ENCODE measurements around the gene GMDS. TPM values are rescaled to one million over a fixed set of nuclear protein-coding genes. Genes with fewer than 3 reads are reported as not detected.
A peak's percentile ranks its signal among the peaks of the same experiment; 100 is the strongest.

The GMDS gene
- total RNA-seq, 1 experiment from 2014 or later, result 10.0 TPM

GRCh38 chr6:1781152-1781816 is 464.1 kb downstream of the GMDS start:
- peak; percentile 49 for DNase-seq (ENCODE audit: low read depth)

- no peak for DNase-seq (ENCODE audit: low read depth)
Observed at GRCh38 chr6:1780251-1780867, 465.0 kb downstream of the GMDS start.

- no peak for DNase-seq (ENCODE audit: low read depth)
Observed at GRCh38 chr6:1778686-1779235, 466.6 kb downstream of the GMDS start.

GRCh38 chr6:1777921-1778685 is 467.3 kb downstream of the GMDS start:
- DNase-seq (ENCODE audit: low read depth), result no peak

GRCh38 chr6:1775441-1775840 is 470.0 kb downstream of the GMDS start:
- no peak for DNase-seq (ENCODE audit: low read depth)

GRCh38 chr6:1774226-1774915 is 471.0 kb downstream of the GMDS start:
- no peak for DNase-seq (ENCODE audit: low read depth)

DNA sequence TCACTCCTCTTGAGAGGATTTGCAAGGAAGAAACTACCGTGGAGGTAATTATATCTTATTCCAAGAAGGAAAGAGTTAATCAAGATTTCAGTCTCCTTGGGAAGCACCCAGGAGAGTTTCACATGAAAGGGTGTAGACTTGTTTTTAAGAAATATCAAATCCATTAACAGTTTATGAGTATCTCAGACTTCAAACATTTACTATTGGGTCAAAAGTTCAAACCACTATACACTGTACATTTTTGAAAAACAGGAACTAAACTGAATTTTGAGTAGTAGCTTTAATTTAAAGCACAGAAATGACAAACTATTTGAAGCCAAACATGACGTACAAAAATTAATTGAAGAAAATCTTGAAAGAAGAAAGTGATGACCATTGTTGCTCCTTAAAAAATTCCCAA is 471.7 kb downstream of the GMDS start:
- no peak for DNase-seq (ENCODE audit: low read depth)

DNA sequence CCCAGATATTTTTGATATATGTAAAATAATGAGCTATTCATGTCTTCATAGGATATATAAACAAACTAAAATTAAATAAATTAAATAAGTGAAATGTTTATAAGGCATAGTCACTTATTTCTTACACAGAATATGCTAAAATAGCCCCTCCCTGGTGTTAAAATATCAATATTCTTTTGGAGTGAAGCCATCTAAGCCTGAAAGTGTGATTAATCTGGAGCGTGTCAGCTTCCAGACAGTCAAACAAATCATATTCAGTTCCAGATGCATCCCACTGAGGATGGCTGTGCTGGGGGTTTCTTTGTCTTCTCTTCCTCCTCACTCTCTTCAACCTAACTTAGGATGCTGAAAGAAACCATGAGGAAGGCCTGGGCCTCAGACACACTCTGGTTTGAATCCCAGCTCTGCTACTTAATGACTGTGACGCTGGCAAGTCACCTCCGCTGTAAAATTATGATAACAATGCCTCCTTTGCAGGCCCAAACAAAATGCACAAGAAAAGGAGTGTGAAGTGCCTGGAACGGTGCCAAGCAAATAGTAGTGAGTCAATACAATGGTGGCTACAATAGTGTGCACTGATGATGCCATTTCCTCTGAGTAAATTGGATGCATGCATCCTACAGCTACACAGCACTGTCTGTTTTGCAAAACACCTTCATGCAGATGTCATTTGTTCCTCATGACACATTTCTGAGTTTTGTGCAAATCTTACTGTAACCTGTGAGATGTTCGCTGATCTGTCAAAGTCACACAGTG is 474.3 kb downstream of the GMDS start:
- peak; percentile 79 for DNase-seq (ENCODE audit: low read depth)

DNA sequence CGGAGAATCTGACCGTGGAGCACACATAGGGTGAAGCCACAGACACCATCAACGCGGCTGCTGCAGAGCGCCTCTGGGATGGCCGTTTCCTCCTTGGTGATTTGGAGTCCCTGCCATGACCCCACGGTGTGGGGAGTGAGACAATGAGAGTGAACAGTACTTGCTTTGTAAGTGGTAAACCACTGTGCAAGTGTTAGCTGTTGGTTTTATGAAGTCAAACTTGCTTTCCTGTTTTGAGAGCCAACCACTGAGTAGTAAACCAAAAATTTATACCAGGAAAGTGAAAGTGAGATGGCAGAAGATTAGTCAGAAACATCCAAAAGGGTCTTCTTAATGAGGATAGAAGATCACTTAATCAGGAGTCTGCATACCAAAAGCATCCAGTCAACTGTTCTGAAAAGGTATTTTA is 475.0 kb downstream of the GMDS start:
- DNase-seq (ENCODE audit: low read depth), result peak; percentile 70

DNA sequence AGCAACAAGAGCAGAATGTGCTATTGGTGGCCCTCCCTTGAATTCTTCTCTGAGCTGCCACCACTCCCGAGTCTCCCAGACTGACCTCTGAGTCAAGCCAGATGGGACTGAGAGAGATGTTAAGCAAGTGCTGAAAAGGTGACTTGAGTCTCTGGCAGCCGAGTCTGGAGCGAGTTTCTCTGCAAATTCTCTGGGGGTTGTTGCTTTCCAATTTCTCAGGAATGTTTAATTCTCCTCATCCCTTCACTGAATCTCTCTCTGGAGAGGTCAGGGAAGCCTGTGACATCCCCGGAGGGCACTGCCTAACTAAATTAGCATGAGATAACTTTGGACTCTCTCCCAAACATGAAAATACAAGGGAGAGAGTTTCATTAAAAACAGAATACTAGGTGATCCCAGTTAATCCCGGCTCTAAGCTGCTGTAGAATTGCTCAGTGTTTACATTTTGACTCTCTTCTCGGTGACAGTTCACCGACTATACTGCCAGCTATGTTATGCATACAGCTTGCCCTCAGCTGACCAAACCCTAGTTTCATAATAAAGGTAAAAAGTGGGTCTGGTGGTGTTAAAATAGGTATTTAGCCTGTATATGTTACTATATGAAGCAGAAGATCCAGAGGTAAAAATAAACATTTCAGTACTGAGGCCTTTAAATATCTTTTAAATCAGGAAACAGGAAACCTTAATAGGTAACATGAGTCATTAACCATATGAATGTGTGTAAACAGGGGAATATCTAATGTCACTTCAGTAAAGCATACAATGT is 477.7 kb downstream of the GMDS start:
- peak; percentile 7 for DNase-seq (ENCODE audit: low read depth)

DNA sequence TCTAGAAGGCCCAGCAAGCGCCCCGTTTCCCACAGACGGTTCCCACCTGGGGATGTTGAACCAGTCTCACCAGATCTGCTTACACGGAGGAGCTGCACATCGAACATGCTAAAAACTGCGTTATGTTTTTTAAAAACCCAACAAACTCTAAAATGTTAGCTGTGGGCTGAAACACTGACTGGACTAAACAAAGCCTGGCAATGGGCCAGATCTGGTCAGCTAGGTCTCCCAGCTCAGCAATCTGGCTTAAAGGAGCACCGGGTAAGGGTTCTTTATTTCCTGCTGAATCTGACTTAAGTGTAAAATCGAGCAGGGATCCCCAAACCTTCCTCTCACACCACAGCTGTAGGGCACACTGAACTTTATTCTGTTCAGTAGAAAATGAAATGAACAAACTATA is 478.8 kb downstream of the GMDS start:
- no peak for DNase-seq (ENCODE audit: low read depth)

GRCh38 chr6:1765160-1765903 is 480.1 kb downstream of the GMDS start:
- DNase-seq (ENCODE audit: low read depth), result no peak

DNA sequence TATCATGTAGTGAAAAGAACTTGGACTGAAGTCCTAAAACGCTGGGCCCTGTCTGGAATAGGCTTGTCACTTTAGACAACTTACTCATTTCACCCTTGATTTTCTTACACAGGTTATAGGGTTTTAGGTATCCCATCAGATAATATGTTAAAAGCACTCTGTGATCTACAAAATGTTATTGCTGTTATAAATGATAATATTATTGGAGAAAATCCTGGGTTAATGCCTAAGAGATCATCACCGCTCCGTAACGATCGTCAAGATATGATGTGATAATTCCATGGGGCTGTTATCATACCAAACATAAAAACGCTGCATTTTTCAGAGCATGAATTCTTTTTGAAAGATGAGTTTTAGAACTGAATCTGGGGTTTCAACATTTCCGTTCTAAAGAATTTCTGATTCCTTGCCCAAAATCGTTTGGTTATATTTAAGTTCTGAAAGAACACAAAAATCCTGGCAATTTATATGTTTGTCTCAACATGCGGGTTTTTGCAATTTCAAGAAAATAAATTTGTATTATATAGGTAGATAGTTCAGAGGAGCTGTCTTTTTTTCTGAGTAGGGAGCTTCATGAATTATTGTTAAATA is 480.9 kb downstream of the GMDS start:
- no peak for DNase-seq (ENCODE audit: low read depth)

DNA sequence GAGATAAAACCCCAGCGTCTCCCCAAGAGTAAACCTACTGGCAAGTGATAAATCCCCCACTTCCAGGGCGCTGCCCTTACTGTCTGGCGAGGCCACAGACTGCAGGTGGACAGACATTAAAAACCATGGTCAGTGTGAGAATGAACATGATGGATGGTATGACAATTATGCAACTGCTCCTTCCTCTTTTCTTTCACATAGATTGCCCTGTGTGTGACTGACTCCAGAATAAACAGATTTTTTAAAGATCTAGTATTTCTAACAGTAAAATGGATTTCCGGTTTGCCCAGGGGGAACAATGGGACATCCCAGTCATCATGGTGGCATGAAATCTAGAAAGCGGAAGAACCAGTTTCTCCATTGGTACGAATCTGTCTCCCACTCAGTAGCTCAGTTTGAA is 482.0 kb downstream of the GMDS start:
- DNase-seq (ENCODE audit: low read depth), result no peak

- no peak for DNase-seq (ENCODE audit: low read depth)
Observed at GRCh38 chr6:1762203-1762602, 483.2 kb downstream of the GMDS start.

DNA sequence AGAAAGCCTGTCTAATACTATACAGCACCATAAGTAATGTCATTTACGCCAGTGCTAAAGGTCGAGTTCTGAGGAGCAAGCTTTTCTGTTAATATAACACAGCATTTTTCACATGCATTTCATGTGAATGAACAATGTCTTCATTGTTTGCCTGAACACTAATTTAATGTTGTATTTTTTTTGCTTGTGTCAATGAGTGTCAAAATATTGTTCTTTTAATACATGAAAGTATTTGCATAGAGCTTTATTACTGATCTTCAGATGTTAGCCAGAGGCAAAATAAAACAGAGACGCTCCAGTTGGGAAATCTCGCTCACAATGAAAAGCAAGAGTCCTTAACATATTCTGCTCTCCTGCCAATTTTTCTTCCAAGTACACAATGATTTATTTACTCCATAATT is 483.9 kb downstream of the GMDS start:
- DNase-seq (ENCODE audit: low read depth), result no peak

GRCh38 chr6:1760876-1761275 is 484.5 kb downstream of the GMDS start:
- DNase-seq (ENCODE audit: low read depth), result no peak

DNA sequence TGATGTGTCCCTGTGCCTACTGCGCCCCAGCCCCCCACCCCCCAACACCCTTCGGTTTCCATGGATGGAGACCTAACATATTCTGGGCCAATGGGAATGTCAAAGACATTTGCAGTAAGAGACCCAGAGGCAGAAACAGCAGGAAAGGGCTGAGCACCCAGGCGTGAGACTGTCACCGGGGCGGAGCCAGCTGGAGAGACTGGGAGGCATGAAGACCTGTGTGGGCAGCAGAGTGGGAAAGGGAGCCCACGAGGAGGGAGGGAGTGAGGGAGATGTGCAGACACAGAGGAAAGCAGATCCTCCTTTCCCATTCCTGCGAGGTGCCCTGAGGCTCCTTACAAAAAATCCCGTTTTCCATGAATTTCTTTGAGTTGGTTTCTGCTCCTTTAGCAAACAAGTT is 485.5 kb downstream of the GMDS start:
- DNase-seq (ENCODE audit: low read depth), result no peak

GRCh38 chr6:1758076-1758679 is 487.2 kb downstream of the GMDS start:
- DNase-seq (ENCODE audit: low read depth), result no peak

Data from HT1080 (cell line).